Activated T-cell treated with anti-CD3 and anti-CD28 coated beads, Interleukin-2, amount 50 U/mL, for 48 hours (primary cell): Measurements from ENCODE around the gene CASKIN1.

Source experiments
- DNase-seq, 2 experiments: peaks; one replicate each; pipeline ENCODE4 v3.0.0-alpha.2; 2020

Gene CASKIN1

DNA sequence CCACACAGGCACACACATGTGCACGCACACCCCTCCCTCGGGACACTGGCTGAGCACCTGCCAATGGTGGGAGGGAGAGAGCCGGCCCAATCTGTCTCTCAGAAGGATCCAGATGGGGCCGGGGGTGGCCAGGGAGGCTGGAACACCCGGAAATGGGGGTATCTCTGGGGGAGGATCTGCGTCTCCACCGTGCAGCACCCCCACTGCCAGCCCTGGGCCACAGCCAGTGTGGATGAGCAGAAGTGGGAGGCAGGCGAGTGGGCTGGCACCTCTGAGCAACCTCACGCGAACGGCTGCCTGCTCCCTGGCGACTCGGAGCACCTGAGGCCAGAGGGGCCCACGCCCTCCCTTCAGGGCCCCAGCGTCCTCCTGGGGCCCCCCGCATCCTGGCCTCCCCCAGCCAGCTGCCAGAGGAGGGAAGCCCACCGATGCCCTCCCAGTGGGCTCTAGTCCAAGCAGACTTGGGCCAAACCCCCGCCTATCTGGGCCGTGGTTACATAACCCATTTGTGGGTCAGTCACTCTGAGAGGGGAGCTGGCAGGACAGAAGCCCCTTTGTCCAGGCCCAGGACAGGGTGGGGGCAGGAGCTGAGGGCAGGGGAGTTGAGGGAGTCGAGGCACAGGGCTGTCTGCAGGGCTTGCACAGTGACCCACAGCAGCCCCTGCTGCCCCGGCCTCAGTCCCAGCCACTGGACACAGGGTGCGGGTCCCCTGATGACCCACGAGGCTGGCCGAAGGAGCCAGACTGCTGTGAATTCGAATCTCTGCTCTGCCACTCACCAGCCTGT lies 5.6 kb downstream of the CASKIN1 start:
- no peak for DNase-seq

DNA sequence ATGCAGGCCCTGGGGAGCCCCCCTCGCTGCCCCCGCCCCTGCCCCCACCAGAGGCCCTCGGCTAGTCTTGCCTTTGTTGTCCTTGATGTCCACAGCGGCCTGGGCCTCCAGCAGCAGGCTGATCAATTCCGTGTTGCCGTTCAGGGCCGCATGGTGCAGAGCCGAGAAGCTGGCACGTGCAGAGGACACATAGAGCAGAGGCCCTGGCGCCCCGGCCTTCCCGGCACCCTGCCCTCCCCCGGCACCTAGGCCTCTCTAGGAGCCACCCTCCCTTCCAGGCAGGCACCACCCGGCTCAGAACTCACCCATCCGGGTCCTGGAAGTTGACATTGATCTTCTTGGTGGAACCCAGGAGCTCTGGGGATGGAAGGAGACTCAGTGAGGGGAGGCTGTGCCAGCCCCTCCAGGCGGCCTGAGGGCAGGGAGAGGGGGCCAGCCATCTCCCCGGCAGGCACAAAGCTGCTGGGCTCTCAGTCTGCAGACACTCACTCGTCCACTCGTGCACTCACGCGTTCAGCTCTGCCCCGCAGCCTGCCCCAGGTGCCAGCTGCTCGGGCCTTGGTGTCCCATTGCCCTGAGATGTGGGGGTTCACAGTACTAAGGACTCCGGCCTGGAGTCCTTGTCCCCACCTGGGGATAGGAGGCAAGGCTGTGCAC lies 6.3 kb downstream of the CASKIN1 start:
- DNase-seq = no peak

DNA sequence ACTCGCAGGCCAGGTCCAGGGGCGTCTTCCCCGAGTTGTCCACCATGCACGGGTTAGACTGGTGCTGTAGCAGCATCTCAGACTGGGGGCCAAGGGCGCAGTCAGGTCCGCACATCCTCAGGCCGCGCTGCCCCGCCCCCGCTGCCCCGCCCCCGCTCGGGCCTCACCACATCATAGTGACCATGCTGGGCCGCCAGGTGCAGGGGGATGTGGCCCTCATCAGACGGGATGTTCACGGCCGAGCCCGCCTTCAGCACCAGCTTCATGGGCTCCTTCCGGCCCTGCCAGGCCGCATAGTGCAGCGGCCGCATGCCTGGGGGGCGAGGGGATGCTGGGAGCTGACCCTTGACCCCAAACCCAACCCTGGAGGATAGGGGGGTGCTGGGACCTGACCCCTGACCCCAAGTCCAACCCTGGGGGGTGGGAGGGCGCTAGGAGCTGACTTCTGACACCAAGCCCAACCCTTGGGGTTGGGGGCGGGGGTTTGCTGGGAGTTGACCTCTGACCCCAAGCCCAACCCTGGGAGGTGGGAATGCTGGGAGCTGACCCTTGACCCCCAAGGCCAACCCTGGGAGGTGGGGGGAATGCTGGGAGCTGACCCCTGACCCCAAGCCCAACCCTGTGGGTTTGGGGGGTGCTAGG lies 7.0 kb downstream of the CASKIN1 start:
- DNase-seq = no peak

DNA sequence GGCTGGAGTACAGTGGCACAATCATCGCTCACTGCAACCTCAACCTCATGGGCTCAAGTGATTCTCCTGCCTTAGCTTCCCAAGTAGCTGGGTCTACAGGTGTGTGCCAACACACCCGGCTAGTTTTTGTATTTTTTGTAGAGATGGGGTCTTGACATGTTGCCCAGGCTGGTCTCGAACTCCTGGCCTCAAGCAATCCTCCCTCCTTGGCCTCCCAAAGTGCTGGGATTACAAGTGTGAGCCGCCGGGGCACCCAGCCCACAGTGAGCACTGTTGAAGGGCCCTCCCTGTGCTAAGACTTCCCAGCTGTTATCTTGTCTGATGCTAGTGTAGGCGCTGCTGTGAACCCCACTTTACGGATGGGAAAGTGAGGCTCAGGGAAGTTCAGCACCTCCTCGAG lies 8.0 kb downstream of the CASKIN1 start:
- no peak for DNase-seq

DNA sequence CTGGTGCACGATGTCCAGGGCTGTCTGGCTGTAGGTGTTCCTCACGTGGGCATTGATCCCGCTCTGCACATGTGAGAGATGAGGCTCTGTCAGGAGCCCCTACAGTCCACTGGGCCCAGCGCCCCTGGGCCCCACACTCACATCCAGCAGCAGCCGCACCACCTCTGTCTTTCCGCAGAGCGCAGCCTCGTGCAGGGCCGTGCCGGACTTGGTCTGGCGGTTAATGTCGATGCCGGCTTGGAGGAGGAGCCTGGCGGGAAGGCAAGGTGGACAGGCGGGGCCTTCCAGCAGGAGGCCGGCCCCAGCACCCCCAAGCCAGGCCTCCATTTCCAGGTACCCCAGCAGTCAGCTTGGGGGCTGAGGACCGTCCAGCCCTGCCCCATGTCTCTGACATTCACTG lies 9.2 kb downstream of the CASKIN1 start:
- DNase-seq = no peak

DNA sequence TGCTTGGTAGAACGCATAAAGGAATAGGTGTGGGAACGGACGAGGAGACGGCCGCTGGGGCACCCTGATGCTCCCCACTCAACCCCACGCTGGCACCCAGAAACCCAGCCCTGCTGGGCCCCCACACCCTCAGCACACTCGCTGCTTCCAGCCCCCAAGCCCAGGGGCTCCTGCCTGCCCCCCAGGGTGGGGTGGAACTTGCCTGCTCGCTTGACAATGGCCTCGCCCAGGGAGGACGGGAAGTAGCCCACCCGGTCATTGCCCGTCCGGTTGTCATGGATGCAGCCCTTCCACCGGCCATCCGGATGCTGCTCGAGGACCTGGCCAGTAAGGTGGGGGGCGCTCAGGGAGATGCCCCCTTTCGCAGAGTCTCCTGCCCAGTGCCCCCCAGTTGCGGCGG lies 9.9 kb downstream of the CASKIN1 start:
- no peak for DNase-seq

DNA sequence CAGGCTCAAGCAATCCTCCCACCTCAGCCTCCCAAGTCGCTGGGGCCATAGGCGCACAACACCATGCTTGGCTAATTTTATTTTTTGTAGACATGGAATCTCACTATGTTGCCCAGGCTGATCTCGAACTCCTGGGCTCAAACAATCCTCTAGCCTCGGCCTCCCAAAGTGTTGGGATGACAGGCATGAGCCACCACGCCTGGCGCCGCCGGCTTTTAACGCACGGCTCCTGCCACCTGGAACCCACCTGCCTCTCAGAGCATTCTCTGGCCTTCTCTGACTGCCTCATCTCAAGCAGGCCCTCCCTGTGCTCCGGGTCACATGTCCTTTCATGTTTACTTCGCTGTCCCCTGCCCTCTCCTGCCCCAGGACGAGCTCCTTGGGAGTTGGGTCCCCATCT lies 10.3 kb downstream of the CASKIN1 start:
- no peak for DNase-seq

DNA sequence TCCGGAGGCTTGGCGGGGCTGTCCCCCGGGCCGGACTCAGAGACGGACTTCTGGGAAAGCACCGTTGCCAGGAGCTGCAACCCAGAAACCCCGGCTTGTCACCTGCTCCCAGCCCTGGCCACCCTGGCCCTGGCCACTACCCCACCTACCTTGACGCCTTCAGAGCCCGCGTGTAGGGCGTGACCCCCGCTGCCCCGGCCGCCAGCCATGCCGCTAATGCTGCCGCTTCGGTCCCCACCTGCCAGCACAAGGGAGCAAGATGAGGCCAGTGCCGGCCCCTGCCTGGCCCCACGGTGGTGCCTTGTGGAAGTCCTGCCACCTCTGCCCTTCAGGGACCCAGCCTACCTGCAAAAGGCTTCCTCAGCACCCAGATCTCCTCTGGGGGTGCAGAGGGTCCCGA lies 11.4 kb downstream of the CASKIN1 start:
- DNase-seq = no peak

DNA sequence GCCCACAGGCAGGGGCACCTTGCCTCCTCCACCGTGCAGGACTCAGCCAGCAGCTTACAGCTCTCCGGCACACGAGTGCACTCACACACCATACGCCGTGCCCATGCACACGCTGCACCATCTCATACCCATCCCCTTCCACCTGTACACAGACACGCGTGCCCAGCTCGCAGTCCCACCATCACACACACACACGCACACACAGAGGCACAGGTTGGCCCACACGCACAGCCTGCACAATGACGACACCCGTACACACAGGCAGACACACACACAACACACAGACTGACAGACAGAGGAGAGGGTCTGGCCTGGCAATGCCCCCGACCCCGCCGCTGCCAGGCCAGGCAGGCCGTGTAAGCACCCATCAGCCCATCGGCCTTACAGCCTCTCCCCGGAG lies 12.1 kb downstream of the CASKIN1 start:
- no peak for DNase-seq

DNA sequence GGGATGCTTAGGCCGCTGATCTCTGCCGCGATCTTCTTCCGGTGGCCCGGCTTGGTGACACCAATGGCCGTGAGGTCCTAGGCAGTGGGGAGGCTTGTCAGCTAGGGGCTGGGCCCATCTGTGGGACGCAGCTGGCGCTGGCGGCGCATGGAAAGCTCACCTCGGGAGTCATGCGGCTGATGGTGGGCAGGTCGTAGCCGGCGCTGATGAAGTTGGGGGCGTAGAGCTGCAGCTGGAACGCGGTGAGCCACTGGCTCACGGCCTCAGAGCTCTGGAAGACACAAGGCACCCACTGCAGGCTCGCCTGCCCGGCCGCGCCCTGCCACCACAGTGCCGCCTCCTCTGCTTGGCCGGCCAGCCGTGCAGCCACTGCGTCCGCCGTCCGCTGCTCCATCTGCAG lies 12.7 kb downstream of the CASKIN1 start:
- DNase-seq = no peak

DNA sequence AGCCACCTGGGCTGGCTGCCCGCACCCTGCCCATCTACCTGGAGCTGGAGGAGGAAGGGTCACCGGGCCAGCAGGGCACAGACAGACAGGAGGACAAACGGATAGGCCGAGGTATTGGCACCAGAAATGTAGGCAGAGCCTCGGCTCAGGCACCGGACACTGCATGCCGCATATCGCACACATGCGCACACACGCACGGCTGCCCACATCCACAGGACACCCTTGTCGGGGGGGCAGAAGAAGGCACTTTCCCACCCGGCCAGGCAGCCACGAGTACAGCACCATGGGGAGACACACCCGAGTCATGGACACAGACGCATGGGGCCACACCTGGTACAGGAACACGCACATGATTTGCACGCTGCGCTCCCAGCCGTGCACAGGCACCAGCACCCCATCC lies 14.5 kb downstream of the CASKIN1 start:
- no peak for DNase-seq

DNA sequence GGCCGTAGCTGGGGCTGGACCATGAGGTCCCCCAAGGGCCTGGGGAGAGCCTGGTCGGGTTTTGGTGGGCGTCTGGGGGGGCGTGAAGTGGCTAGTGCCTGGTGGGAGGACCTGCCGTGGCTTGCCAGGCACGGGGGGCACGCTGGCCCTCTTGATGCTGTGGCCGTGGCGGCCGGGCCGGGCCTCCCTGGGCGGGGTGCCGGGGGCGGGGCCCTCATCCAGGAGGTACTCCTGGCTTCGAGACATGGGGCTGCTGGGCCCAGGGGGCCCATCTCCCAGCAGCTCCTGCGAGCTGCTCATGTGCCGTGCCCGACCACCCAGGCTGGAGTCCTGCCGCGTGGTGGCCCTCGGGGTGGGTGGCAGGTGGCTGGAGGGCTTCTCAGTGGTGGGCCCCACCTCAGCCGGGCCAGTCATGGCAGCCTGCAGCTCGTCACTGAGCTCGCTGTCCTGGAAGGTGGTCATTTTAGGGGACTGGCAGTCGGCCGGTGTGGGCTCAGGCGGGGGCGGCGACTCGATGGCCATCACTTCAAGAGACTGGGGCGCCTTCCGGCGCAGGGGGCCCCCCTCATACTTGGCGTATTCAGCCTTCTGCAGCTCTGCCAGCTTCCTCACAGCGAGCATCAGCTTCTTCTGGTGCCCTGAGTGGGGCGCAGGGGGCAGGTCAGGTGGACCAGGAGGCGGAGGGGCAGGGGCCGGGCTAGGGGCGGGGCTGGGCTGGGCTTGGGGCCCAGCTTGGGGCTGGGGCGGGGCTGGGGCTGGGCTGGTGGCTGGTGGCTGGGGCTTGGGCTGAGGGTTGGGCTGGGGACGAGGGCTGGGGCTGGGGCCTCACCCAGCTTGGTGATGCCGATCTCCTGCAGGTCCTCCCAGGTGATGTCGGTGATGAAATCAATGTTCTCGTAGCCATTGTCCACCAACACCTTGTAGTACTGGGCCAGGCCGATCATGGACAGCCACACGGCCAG lies 15.2 kb downstream of the CASKIN1 start:
- no peak for DNase-seq

DNA sequence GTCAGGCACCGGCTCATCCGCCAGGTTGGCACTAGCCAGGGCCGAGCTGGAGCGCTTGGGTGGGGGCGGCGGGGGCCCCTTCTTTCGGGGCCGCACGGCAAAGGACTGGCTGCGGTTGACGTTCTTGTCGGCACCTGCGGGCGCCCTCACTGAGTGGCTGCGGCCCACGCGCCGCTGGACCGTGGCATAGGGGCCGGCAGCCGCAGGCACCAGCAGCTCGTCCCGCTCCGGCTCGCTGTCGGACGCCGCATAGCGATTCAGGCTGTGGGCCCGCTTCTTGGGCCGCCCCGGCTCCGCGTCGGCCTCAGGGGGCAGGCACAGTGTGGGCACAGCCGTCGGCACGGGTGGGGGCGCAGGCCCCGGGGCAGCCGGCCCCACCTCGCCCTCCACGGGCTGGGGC lies 15.9 kb downstream of the CASKIN1 start:
- DNase-seq = no peak

DNA sequence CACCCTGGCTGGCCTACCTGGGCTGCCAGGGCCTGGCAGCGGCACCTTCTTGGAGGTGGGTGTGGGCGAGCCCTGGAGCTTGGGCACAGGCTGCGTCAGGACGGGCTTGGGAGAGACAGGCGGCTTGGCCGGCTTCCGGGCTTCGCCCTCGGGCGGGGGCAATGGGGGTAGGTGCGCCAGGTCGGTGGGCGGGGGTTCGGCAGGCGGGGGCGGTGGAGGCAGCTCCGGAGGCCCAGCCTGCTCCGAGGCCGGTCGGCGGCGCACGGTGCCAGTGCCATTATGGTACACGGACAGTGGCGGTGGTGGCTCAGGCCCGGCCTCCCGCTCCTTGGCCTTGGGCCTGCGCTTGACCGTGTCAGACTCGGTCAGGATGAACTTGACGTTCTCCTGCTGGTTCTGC lies 16.8 kb downstream of the CASKIN1 start:
- no peak for DNase-seq

DNA sequence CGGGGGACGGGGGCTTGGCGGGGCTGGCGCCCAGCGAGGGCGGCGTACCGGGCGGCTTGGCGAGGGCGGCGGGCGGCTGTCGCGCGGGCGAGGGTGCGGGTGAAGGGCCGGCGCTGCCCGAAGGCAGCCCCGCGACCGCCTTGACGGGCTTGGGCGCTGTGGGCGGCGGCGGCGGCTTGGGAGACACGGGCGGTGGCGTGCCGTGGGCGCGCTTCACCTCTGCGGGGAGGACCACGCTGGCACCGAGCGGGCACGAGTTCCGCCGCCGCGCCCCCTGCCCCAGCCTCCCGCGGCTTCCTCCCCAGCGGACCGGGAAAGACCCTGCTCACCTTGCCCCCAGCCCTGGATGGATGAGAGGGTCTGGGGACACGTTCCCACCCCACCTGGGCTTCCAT lies 17.3 kb downstream of the CASKIN1 start:
- no peak for DNase-seq

DNA sequence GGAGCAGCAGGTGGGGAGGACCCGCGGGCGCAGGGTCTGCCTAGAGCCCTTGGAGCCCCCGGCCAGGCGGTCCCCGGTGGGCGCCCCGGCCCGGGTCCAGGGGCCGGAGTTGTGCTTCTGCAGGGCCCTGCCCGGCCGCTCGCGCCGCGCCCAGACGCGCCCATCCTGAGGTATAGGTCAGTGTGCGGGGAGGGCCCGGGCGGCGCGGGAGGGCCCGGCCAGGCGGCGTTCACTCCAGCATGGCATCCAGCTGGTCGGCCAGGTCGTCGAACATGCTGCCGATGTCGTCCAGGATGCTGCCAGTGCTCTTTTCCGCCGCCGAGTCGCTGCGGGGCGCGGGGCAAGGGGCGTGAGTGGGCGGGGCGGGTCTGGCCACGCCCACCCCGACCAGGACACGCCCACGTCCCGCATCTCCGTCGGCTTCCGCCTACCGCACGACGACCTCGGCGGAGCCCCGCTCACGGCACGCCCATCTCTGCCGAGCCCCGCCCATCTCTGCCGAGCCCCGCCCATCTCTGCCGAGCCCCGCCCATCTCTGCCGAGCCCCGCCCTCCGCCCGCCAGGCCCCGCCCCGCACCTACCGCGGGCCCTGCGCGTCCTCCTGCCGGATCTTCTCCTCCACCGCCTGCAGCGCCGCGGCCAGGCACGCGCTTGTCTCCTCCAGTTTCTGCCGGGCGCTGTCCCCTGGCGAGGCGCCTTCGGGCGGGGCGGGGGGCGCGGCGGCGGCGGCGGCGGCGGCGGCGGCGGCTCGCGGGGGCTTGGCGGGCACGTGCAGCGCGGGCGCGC lies 17.9 kb downstream of the CASKIN1 start:
- peak; percentile 70 to 75 for DNase-seq

DNA sequence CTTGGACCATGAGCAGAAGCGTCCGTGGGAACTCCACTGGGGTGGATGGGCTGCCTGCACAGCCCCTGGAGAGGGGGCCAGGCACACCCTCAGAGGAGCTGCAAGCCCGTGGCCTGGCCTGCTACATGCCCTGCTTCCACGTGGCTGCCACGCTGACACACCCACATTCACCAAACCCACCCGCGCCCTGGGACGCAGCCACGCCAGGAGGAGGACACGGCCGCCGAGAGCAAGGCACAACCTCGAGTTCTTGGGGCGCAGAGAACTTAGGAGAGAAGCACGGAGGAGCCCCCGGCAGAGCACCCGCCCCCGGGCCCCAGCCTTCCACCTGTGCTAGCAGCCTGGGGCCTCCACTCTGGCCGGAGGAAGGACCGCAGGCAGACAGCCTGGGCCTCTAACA lies 18.8 kb downstream of the CASKIN1 start:
- DNase-seq = no peak

DNA sequence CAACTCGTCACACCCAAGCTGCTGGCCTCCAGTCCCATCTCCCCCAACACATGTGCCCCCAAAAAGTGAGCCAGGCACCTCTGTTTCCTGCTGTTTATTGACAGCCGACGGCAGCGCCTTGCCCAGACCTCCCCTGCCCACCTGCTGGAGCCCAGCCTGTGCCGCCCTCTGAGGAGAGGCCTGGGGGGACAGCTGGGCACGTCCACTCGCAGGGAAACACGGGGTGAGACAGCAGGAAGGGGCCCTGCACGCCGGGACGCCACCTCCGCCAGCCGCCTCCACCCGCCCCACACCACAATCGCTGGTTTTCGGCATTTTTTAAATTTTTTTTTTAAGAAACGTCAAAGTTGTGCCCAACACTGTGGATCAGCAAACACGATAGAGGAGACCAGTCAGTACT lies 19.3 kb downstream of the CASKIN1 start:
- DNase-seq = no peak

DNA sequence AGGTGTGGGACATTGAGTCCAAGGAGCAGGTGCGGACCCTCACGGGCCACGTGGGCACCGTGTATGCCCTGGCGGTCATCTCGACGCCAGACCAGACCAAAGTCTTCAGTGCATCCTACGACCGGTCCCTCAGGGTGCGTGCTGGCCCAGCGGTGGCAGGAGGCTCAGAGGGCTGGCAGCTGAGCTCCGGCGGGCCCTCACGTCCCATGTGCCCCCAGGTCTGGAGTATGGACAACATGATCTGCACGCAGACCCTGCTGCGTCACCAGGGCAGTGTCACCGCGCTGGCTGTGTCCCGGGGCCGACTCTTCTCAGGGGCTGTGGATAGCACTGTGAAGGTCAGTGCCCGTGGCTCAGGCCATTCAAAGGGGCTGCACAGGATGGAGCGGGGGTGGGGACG lies 20.4 kb downstream of the CASKIN1 start:
- DNase-seq = no peak

DNA sequence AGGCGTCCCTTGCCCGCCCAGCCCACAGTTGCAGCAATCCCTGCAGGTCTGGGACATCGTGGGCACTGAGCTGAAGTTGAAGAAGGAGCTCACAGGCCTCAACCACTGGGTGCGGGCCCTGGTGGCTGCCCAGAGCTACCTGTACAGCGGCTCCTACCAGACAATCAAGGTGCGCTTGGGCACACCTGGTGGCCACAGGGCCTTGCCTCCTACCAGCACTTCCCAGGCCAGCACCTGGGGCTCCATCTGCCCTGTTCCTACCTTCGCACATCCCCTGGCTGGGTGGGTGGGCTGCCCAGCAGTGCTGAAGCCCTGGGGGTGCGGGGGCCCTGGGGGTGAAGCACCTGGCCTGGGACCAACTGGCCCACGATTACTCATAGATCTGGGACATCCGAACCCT lies 21.0 kb downstream of the CASKIN1 start:
- DNase-seq = no peak

DNA sequence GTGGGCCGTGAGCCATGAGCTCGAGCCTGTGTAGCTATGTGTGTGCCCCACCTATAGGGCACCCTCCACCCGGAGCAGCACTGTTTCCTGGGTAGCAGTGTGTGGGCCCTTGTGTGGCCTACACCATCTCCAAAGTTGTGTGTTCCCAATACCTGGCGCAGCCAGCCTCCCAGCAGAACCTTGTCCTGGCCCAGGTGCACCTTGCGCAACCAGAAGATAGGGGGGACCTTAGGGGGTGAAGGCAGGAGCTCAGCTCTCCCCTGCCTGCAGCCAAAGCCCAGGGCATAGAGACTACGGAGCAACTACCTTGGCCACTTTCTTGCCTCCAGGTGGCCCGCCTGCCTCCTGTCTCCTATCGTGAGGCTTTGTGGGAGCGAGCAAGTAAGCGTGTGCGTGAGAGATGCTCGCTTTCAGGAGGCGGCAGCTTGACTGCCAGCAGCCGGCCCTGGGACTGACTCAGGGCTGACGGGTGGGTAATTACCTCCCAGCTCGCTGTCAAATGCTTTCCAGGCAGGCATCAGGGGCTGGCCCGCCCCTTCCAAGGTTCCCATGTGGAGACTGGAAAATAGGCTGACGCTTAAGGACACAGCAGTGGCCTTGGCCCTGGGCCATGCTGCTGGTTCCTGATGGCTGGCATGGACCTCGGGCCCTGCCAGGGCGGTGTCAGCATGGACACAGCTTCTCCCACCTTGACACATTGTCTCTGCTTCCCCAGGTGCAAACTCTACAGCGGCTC lies 21.8 kb downstream of the CASKIN1 start:
- DNase-seq = no peak

DNA sequence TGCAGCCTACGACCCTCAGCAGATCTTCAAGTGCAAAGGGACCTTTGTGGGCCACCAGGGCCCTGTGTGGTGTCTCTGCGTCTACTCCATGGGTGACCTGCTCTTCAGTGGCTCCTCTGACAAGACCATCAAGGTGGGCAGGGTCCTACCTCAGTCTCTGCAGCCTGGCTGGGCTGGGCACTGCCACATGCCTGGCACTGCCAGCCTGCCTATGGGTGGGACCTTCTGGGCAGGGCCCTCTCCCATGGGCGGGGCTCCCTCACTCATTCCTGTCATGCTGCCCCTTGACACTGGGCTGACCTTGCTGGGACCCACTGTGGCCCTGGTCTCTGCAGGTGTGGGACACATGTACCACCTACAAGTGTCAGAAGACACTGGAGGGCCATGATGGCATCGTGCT lies 22.5 kb downstream of the CASKIN1 start:
- no peak for DNase-seq
